OCI-LY3 (cell line): ENCODE measurements around the gene CNTLN.

Source experiments
- CTCF ChIP-seq: fragments of 200-600, 300-600 bp; sonication (generic); IDR thresholded peaks from 2 replicates; pipeline ENCODE4 v1.5.1; 2014; ENCODE audit warnings: antibody characterized with exemption, low read length, low read depth
- EZH2phosphoT487 ChIP-seq: fragments of 200-600 bp; shearing (Covaris generic); IDR thresholded peaks from 2 replicates; pipeline ENCODE4 v1.6.1; 2018; ENCODE audit warnings: antibody characterized with exemption, mixed run types, low read depth

- TF ChIP-seq CTCF = no peak
- TF ChIP-seq EZH2phosphoT487 = no peak
These were observed 137.7 kb downstream of the CNTLN start for GRCh38 chr9:17272536-17272935.
